SK-N-SH (cell line): ENCODE measurements around the gene ADAMTS13. TPM values are rescaled to one million over a fixed set of nuclear protein-coding genes. Genes with fewer than 3 reads are reported as not detected.

Experiments used
- CTCF ChIA-PET: fragments of 300-600, 350-600 bp; formaldehyde crosslinking; extraction: SDS; loops from one replicate; lab custom pipeline; 2021; lab: Yijun Ruan, JAX
- POLR2A ChIA-PET: fragments of 350-600 bp; sonication (Branson Sonifier 250); formaldehyde crosslinking; extraction: SDS; loops from one replicate; lab custom pipeline; 2020; ENCODE audit warnings: antibody characterized with exemption, inconsistent platforms; lab: Yijun Ruan, JAX
- DNase-seq: peaks from one replicate; pipeline ENCODE4 v3.0.0; 2012
- H2AFZ ChIP-seq: fragments of 200-600 bp; sonication (generic); 2 replicates; pipeline ENCODE4 v1.8.1; 2016; ENCODE audit warnings: antibody characterized with exemption, mild to moderate bottlenecking, low read depth
- H3F3A ChIP-seq: fragments of 200-600 bp; sonication (generic); replicated peaks from 2 replicates; pipeline ENCODE3; 2016; ENCODE audit warnings: antibody characterized with exemption, mild to moderate bottlenecking; ENCODE audit not compliant: insufficient read depth
- H3K27ac ChIP-seq, 2 experiments: fragments of 200-500 bp in 1 of 2; fragments of 200-600 bp in 1 of 2; sonication (Bioruptor generic) in 1 of 2; sonication (generic), shearing (Covaris generic) in 1 of 2; 2 replicates each; pipeline versions ENCODE4 v1.5.1 to v1.6.1; 2014 to 2016; ENCODE audit warnings: low read depth in 2 of 2, inconsistent platforms in 1 of 2, low read length in 1 of 2, mild to moderate bottlenecking in 1 of 2, mixed read lengths in 1 of 2
- H3K27me3 ChIP-seq: fragments of 200-600 bp; sonication (generic), shearing (Covaris generic); 2 replicates; pipeline ENCODE4 v1.6.1; 2016; ENCODE audit warnings: mixed run types; ENCODE audit not compliant: insufficient read depth
- H3K36me3 ChIP-seq, 2 experiments: fragments of 200-500 bp in 1 of 2; fragments of 200-600 bp in 1 of 2; sonication (Bioruptor generic) in 1 of 2; sonication (generic) in 1 of 2; replicated peaks in 1 of 2; 2 replicates each; pipeline versions ENCODE3 to v1.5.1; 2014 to 2016; ENCODE audit warnings: low read length in 1 of 2, mild to moderate bottlenecking in 1 of 2; ENCODE audit not compliant: insufficient read depth in 2 of 2, control insufficient read depth in 1 of 2
- H3K4me1 ChIP-seq, 2 experiments: fragments of 200-500 bp in 1 of 2; fragments of 200-600 bp in 1 of 2; sonication (Bioruptor generic) in 1 of 2; sonication (generic), shearing (Covaris generic) in 1 of 2; 2 replicates each; pipeline versions ENCODE4 v1.5.1 to v1.6.1; 2014 to 2016; ENCODE audit warnings: low read depth in 1 of 2, low read length in 1 of 2, mixed run types in 1 of 2; ENCODE audit not compliant: insufficient read depth in 2 of 2, control insufficient read depth in 1 of 2
- H3K4me2 ChIP-seq: fragments of 200-600 bp; sonication (generic), shearing (Covaris generic); 2 replicates; pipeline ENCODE4 v1.6.1; 2017; ENCODE audit warnings: mixed run types
- H3K4me3 ChIP-seq, 2 experiments: fragments of 200-500 bp in 1 of 2; fragments of 200-600 bp in 1 of 2; sonication (Bioruptor generic) in 1 of 2; sonication (generic), shearing (Covaris generic) in 1 of 2; 2 replicates each; pipeline versions ENCODE4 v1.5.1 to v1.8.1; 2014 to 2016; ENCODE audit warnings: low read depth in 2 of 2, inconsistent platforms in 1 of 2, low read length in 1 of 2, mild to moderate bottlenecking in 1 of 2, mixed read lengths in 1 of 2, moderate library complexity in 1 of 2
- H3K79me2 ChIP-seq: fragments of 200-600 bp; sonication (generic); 2 replicates; pipeline ENCODE4 v1.8.1; 2017; ENCODE audit warnings: mild to moderate bottlenecking; ENCODE audit not compliant: insufficient read depth
- H3K9ac ChIP-seq: fragments of 200-600 bp; sonication (generic); 2 replicates; pipeline ENCODE4 v1.6.1; 2017; ENCODE audit warnings: mixed run types
- H3K9me2 ChIP-seq: fragments of 200-600 bp; sonication (generic); 2 replicates; pipeline ENCODE4 v1.6.1; 2017; ENCODE audit warnings: mixed run types
- H3K9me3 ChIP-seq: fragments of 200-600 bp; sonication (generic); 2 replicates; pipeline ENCODE4 v1.6.1; 2017; ENCODE audit warnings: mixed run types, mild to moderate bottlenecking, moderate library complexity
- H4K20me1 ChIP-seq: fragments of 200-600 bp; sonication (generic); 2 replicates; pipeline ENCODE4 v1.6.1; 2017; ENCODE audit warnings: mild to moderate bottlenecking, mixed run types; ENCODE audit not compliant: insufficient read depth
- ELF1 ChIP-seq: IDR thresholded peaks from 2 replicates; pipeline ENCODE4 v1.4.0; 2012
- EP300 ChIP-seq, 2 experiments: IDR thresholded peaks; 2 replicates each; pipeline versions ENCODE4 v1.4.0 to v1.6.1; 2012; ENCODE audit warnings: borderline replicate concordance in 1 of 2, low read depth in 1 of 2, low read length in 1 of 2
- FOXJ3 ChIP-seq: sonication (generic); formaldehyde crosslinking; IDR thresholded peaks from 2 replicates; pipeline ENCODE4 v1.5.1; 2020; ENCODE audit warnings: mild to moderate bottlenecking, missing genetic modification reagents
- GABPA ChIP-seq: IDR thresholded peaks from 2 replicates; pipeline ENCODE4 v1.4.0; 2012; ENCODE audit warnings: low read depth, mild to moderate bottlenecking
- MXI1 ChIP-seq: IDR thresholded peaks from 2 replicates; pipeline ENCODE4 v1.6.1; 2012; ENCODE audit warnings: mild to moderate bottlenecking, low read depth, low read length, improper control_type of control experiment
- RFX5 ChIP-seq: IDR thresholded peaks from 2 replicates; pipeline ENCODE4 v1.6.1; 2012; ENCODE audit warnings: mild to moderate bottlenecking, improper control_type of control experiment, low read length
- RXRA ChIP-seq: IDR thresholded peaks from 2 replicates; pipeline ENCODE4 v1.4.0; 2012; ENCODE audit warnings: low read depth, mild to moderate bottlenecking, borderline replicate concordance
- YY1 ChIP-seq: IDR thresholded peaks from 2 replicates; pipeline ENCODE4 v1.4.0; 2012; ENCODE audit warnings: low read depth, mild to moderate bottlenecking
- WGBS: methylation state at CpG from one replicate; pipeline ENCODE4 v1.1.6; 2017; ENCODE audit warnings: low lambda C conversion rate; 5-methylcytosine and 5-hydroxymethylcytosine counted together
- polyA plus RNA-seq, 3 experiments: library from polyadenylated mRNA; depleted of rRNA; stranded (reverse); fragments of >200 nt; gene quantifications; 2 replicates each; pipeline ENCODE4 v1.2.3, GENCODE V29; 2012
- TF ChIP-seq, protein P1 (sequence below): fragments of 150-350 bp; IDR thresholded peaks from 2 replicates; pipeline ENCODE4 v1.6.1; 2016; ENCODE audit warnings: mild to moderate bottlenecking, low read depth, low read length
- TF ChIP-seq, protein P2 (sequence below): IDR thresholded peaks from 2 replicates; pipeline ENCODE4; 2012
- TF ChIP-seq, protein P3 (sequence below): IDR thresholded peaks from 2 replicates; pipeline ENCODE4 v1.6.1; 2012; ENCODE audit warnings: mild to moderate bottlenecking, low read depth, low read length, moderate library complexity

ADAMTS13 gene
- polyA plus RNA-seq, 1 of the 3 experiments (the other 2 are of a cell fraction): 10.6 TPM

DNA sequence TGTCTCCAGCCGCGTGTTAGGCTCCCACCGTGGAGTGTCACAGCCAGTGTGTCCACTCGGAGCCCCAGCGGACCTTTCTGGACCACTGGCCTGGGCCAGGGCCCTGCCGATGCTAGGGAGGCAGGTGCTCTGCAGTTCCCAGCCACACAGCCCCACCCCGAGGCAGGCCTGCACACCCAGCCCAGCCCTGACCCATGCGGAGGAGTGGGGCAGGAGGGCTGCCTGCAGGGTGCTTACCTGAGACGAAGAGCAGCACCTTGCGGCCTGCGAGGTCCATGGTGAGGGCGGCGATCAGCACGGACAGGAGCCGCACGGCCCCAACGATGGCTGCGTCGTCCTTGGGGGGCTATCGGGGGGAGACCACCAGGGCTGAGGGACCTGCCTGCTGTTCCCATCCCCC lies 51.6 kb downstream of the ADAMTS13 start:
- no peaks in the 10 kb centered on the region for H3K27me3 ChIP-seq
- H3K36me3 ChIP-seq: peaks cover 0 to 23% of the 10 kb centered on the region in 2 experiments
- no peak overlapping the region for H3K4me3 ChIP-seq
- peaks cover 0 to 21% of the 10 kb centered on the region in 2 experiments; a peak in 1 of 4 replicates for H3K4me1 ChIP-seq
- H3K9me3 ChIP-seq: no peaks in the 10 kb centered on the region
- no peak overlapping the region; a peak in 1 of 4 replicates for H3K27ac ChIP-seq
- no peaks in the 10 kb centered on the region for H3F3A ChIP-seq
- no peaks in the 10 kb centered on the region for H4K20me1 ChIP-seq
- H3K9ac ChIP-seq: no peak overlapping the region
- 100% methylated on average over 7 of the region's 20 CpGs for WGBS
- no peaks in the 10 kb centered on the region for H3K9me2 ChIP-seq
- TF ChIP-seq ELF1: no peak
- TF ChIP-seq, protein P1, sequence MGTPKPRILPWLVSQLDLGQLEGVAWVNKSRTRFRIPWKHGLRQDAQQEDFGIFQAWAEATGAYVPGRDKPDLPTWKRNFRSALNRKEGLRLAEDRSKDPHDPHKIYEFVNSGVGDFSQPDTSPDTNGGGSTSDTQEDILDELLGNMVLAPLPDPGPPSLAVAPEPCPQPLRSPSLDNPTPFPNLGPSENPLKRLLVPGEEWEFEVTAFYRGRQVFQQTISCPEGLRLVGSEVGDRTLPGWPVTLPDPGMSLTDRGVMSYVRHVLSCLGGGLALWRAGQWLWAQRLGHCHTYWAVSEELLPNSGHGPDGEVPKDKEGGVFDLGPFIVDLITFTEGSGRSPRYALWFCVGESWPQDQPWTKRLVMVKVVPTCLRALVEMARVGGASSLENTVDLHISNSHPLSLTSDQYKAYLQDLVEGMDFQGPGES: no peak
- TF ChIP-seq, protein P2, sequence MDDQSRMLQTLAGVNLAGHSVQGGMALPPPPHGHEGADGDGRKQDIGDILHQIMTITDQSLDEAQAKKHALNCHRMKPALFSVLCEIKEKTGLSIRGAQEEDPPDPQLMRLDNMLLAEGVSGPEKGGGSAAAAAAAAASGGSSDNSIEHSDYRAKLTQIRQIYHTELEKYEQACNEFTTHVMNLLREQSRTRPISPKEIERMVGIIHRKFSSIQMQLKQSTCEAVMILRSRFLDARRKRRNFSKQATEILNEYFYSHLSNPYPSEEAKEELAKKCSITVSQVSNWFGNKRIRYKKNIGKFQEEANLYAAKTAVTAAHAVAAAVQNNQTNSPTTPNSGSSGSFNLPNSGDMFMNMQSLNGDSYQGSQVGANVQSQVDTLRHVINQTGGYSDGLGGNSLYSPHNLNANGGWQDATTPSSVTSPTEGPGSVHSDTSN: no peak
- no peak for TF ChIP-seq YY1
- no peak for TF ChIP-seq MXI1
- TF ChIP-seq GABPA: no peak
- TF ChIP-seq EP300 (IDR thresholded peaks at IDR 0.05; ENCODE audit: borderline replicate concordance in 1 of 2, low read depth in 1 of 2, low read length in 1 of 2): no peak
- no peak for TF ChIP-seq FOXJ3 (CRISPR knock-in tag)
- no peak for TF ChIP-seq RXRA
- TF ChIP-seq, protein P3, sequence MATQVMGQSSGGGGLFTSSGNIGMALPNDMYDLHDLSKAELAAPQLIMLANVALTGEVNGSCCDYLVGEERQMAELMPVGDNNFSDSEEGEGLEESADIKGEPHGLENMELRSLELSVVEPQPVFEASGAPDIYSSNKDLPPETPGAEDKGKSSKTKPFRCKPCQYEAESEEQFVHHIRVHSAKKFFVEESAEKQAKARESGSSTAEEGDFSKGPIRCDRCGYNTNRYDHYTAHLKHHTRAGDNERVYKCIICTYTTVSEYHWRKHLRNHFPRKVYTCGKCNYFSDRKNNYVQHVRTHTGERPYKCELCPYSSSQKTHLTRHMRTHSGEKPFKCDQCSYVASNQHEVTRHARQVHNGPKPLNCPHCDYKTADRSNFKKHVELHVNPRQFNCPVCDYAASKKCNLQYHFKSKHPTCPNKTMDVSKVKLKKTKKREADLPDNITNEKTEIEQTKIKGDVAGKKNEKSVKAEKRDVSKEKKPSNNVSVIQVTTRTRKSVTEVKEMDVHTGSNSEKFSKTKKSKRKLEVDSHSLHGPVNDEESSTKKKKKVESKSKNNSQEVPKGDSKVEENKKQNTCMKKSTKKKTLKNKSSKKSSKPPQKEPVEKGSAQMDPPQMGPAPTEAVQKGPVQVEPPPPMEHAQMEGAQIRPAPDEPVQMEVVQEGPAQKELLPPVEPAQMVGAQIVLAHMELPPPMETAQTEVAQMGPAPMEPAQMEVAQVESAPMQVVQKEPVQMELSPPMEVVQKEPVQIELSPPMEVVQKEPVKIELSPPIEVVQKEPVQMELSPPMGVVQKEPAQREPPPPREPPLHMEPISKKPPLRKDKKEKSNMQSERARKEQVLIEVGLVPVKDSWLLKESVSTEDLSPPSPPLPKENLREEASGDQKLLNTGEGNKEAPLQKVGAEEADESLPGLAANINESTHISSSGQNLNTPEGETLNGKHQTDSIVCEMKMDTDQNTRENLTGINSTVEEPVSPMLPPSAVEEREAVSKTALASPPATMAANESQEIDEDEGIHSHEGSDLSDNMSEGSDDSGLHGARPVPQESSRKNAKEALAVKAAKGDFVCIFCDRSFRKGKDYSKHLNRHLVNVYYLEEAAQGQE: no peak
- TF ChIP-seq RFX5: no peak
- peaks cover 9% of the 10 kb centered on the region; the same call in 1 of the 2 replicates for H3K79me2 ChIP-seq
- DNase-seq: no peak
- CTCF ChIA-PET: interaction anchor here (1.2 kb wide), 1 partner anchor 293 kb away, joined by 3 read pairs; no protein-coding TSS in a partner anchor
- no peak overlapping the region for H3K4me2 ChIP-seq
- no peak overlapping the region for H2AFZ ChIP-seq
- POLR2A ChIA-PET: interaction anchor here (1.6 kb wide), 1 partner anchor 14 kb away, joined by 5 read pairs; the partner anchor contains the start of gene CACFD1
